ENCODE data around the gene VIPAS39. TPM values are rescaled to one million over a fixed set of nuclear protein-coding genes. Genes with fewer than 3 reads are reported as not detected.

Gene VIPAS39
- total and polyA plus RNA-seq, 2 donors from 2014 or later, result 14.1 to 16.6 TPM

GRCh38 chr14:77488558-77488957 is 31.2 kb upstream of the VIPAS39 start:
- no peak overlapping the region for H3K9ac ChIP-seq (ENCODE audit: low read length in 3 of 3)
- H3K36me3 ChIP-seq (ENCODE audit: control insufficient read depth in 2 of 3, insufficient read depth in 3 of 3, low read length in 3 of 3), result no peaks in the 10 kb centered on the region
- no peak for TF ChIP-seq CTCF (IDR thresholded peaks at IDR 0.05; ENCODE audit: borderline replicate concordance, extremely low read depth, insufficient read depth)
- H3K4me1 ChIP-seq (ENCODE audit: control insufficient read depth in 2 of 3, insufficient read depth in 2 of 3, low read depth in 1 of 3, low read length in 3 of 3), result peaks cover 0 to 17% (median 16%) of the 10 kb centered on the region in 3 donors
- H3K4me3 ChIP-seq (ENCODE audit: low read length in 3 of 3), result no peak overlapping the region
- intact Hi-C loops (cut with DNase I), result no loop called here
- H3K27ac ChIP-seq (ENCODE audit: low read depth in 2 of 2, low read length in 2 of 2), result no peak overlapping the region
- no peak for FAIRE-seq
- H3K9me3 ChIP-seq (ENCODE audit: control insufficient read depth in 2 of 3, insufficient read depth in 1 of 3, low read length in 3 of 3), result no peaks in the 10 kb centered on the region
- DNase-seq, result no peak
- no peaks in the 10 kb centered on the region for H3K27me3 ChIP-seq (ENCODE audit: control insufficient read depth, insufficient read depth, low read length)

- Histone ChIP-seq H3K27ac (ENCODE audit: low read depth in 2 of 2, low read length in 2 of 2) (no peak overlapping the region), H3K36me3 (ENCODE audit: control insufficient read depth in 2 of 3, insufficient read depth in 3 of 3, low read length in 3 of 3) (no peaks in the 10 kb centered on the region), H3K9me3 (ENCODE audit: control insufficient read depth in 2 of 3, insufficient read depth in 1 of 3, low read length in 3 of 3) (no peaks in the 10 kb centered on the region), H3K9ac (ENCODE audit: low read length in 3 of 3) (no peak overlapping the region), H3K4me3 (ENCODE audit: low read length in 3 of 3) (no peak overlapping the region), H3K27me3 (ENCODE audit: control insufficient read depth, insufficient read depth, low read length) (no peaks in the 10 kb centered on the region), H3K4me1 (ENCODE audit: control insufficient read depth in 2 of 3, insufficient read depth in 2 of 3, low read depth in 1 of 3, low read length in 3 of 3) (peaks cover 0 to 25% (median 16%) of the 10 kb centered on the region in 3 donors)
- intact Hi-C loops (cut with DNase I), result no loop called here
- TF ChIP-seq CTCF (IDR thresholded peaks at IDR 0.05; ENCODE audit: borderline replicate concordance, extremely low read depth, insufficient read depth), result no peak
- DNase-seq, result no peak
- no peak for FAIRE-seq
These were observed 28.7 kb upstream of the VIPAS39 start for GRCh38 chr14:77485901-77486678.

- peaks cover 0 to 25% (median 16%) of the 10 kb centered on the region in 3 donors for H3K4me1 ChIP-seq (ENCODE audit: control insufficient read depth in 2 of 3, insufficient read depth in 2 of 3, low read depth in 1 of 3, low read length in 3 of 3)
- no peak for TF ChIP-seq CTCF (IDR thresholded peaks at IDR 0.05; ENCODE audit: borderline replicate concordance, extremely low read depth, insufficient read depth)
- H3K9me3 ChIP-seq (ENCODE audit: control insufficient read depth in 2 of 3, insufficient read depth in 1 of 3, low read length in 3 of 3), result no peaks in the 10 kb centered on the region
- no peak overlapping the region for H3K4me3 ChIP-seq (ENCODE audit: low read length in 3 of 3)
- DNase-seq (no peak), FAIRE-seq (no peak)
- intact Hi-C loops (cut with DNase I), result no loop called here
- no peak overlapping the region for H3K27ac ChIP-seq (ENCODE audit: low read depth in 2 of 2, low read length in 2 of 2)
- no peaks in the 10 kb centered on the region for H3K36me3 ChIP-seq (ENCODE audit: control insufficient read depth in 2 of 3, insufficient read depth in 3 of 3, low read length in 3 of 3)
- H3K27me3 ChIP-seq (ENCODE audit: control insufficient read depth, insufficient read depth, low read length), result no peaks in the 10 kb centered on the region
- no peak overlapping the region for H3K9ac ChIP-seq (ENCODE audit: low read length in 3 of 3)
These were observed 27.9 kb upstream of the VIPAS39 start for GRCh38 chr14:77485256-77485655.
